Upper lobe of right lung (tissue), 1 donor: ENCODE data around the gene LBP. TPM values are rescaled to one million over a fixed set of nuclear protein-coding genes. Genes with fewer than 3 reads are reported as not detected.

Source experiments
- ATAC-seq: fragments of 200-7000 bp; cut with Tn5 transposase; one replicate; pipeline ENCODE4 v1.9.1; 2020; ENCODE audit warnings: mild to moderate bottlenecking, moderate library complexity
- DNase-seq: peaks from one replicate; pipeline ENCODE4 v3.0.0-alpha.2; 2020
- H3K27ac ChIP-seq: fragments of 200-600 bp; one replicate; pipeline ENCODE4 v1.8.0; 2022
- H3K27me3 ChIP-seq: fragments of 200-600 bp; one replicate; pipeline ENCODE4 v1.8.0; 2022; ENCODE audit warnings: mild to moderate bottlenecking
- H3K36me3 ChIP-seq: fragments of 200-600 bp; one replicate; pipeline ENCODE4 v1.8.0; 2022
- H3K4me1 ChIP-seq: fragments of 200-600 bp; one replicate; pipeline ENCODE4 v1.8.0; 2022
- H3K4me3 ChIP-seq: fragments of 200-600 bp; one replicate; pipeline ENCODE4 v1.8.0; 2022; ENCODE audit warnings: mild to moderate bottlenecking
- H3K9me3 ChIP-seq: fragments of 200-600 bp; one replicate; pipeline ENCODE4 v1.8.0; 2022
- CTCF ChIP-seq: fragments of 200-600 bp; IDR thresholded peaks from one replicate; pipeline ENCODE4 v1.8.0; 2022; ENCODE audit warnings: antibody characterized with exemption
- intact Hi-C: fragments of 100-400 bp; cut with DNase I; formaldehyde crosslinking; loops from one replicate; pipeline ENCODE4 v1.11.0; 2022
- total RNA-seq: library from RNA; stranded (reverse); fragmentation: NEBNext Ultra II Directional; extraction: Animal tissue kit (Norgen Biotek cat#: 25700); gene quantifications from one replicate; pipeline ENCODE4 v1.2.1, GENCODE V29; 2021
- donor health status: DM: no; HTN: yes; CAD: no; lungs with severe emphysema.

Gene LBP
- total RNA-seq, 1 donor from 2014 or later = 0.26 TPM

GRCh38 chr20:38321959-38322598 is 24.2 kb upstream of the LBP start:
- Histone ChIP-seq H3K4me1 (no peaks in the 10 kb centered on the region), H3K4me3 (no peak overlapping the region), H3K27ac (no peak overlapping the region), H3K9me3 (no peaks in the 10 kb centered on the region), H3K36me3 (no peaks in the 10 kb centered on the region), H3K27me3 (no peaks in the 10 kb centered on the region)
- peak; percentile 64 for TF ChIP-seq CTCF
- DNase-seq = no peak
- intact Hi-C loops = no loop called here
- ATAC-seq = peak; percentile 75

- Histone ChIP-seq H3K27me3 (no peaks in the 10 kb centered on the region), H3K36me3 (no peaks in the 10 kb centered on the region), H3K4me3 (no peak overlapping the region), H3K4me1 (no peaks in the 10 kb centered on the region), H3K9me3 (no peaks in the 10 kb centered on the region), H3K27ac (no peak overlapping the region)
- no peak for TF ChIP-seq CTCF
- intact Hi-C loops = no loop called here
- no peak for ATAC-seq
- DNase-seq = no peak
Measured at GRCh38 chr20:38324159-38324558, 22.1 kb upstream of the LBP start.

- DNase-seq (no peak), ATAC-seq (no peak)
- H3K27me3 ChIP-seq = no peaks in the 10 kb centered on the region
- intact Hi-C loops = no loop called here
- no peak overlapping the region for H3K4me3 ChIP-seq
- H3K36me3 ChIP-seq = no peaks in the 10 kb centered on the region
- no peaks in the 10 kb centered on the region for H3K9me3 ChIP-seq
- no peaks in the 10 kb centered on the region for H3K4me1 ChIP-seq
- no peak for TF ChIP-seq CTCF
- H3K27ac ChIP-seq = no peak overlapping the region
Measured at GRCh38 chr20:38325167-38325566, 21.1 kb upstream of the LBP start.

GRCh38 chr20:38325905-38326304 is 20.4 kb upstream of the LBP start:
- DNase-seq (no peak), ATAC-seq (no peak)
- no peak for TF ChIP-seq CTCF
- no peaks in the 10 kb centered on the region for H3K4me1 ChIP-seq
- no peak overlapping the region for H3K4me3 ChIP-seq
- no peaks in the 10 kb centered on the region for H3K27me3 ChIP-seq
- H3K27ac ChIP-seq = no peak overlapping the region
- H3K9me3 ChIP-seq = no peaks in the 10 kb centered on the region
- intact Hi-C loops = no loop called here
- H3K36me3 ChIP-seq = no peaks in the 10 kb centered on the region

GRCh38 chr20:38326309-38326708 is 20.0 kb upstream of the LBP start:
- Histone ChIP-seq H3K27ac (no peak overlapping the region), H3K9me3 (no peaks in the 10 kb centered on the region), H3K4me1 (no peaks in the 10 kb centered on the region), H3K36me3 (no peaks in the 10 kb centered on the region), H3K4me3 (no peak overlapping the region), H3K27me3 (no peaks in the 10 kb centered on the region)
- ATAC-seq (no peak), DNase-seq (no peak)
- intact Hi-C loops = no loop called here
- no peak for TF ChIP-seq CTCF

- no peak overlapping the region for H3K27ac ChIP-seq
- intact Hi-C loops = no loop called here
- DNase-seq (no peak), ATAC-seq (no peak)
- H3K4me1 ChIP-seq = no peaks in the 10 kb centered on the region
- no peaks in the 10 kb centered on the region for H3K9me3 ChIP-seq
- no peak overlapping the region for H3K4me3 ChIP-seq
- TF ChIP-seq CTCF = no peak
- no peaks in the 10 kb centered on the region for H3K36me3 ChIP-seq
- H3K27me3 ChIP-seq = no peaks in the 10 kb centered on the region
Measured at GRCh38 chr20:38330638-38331037, 15.6 kb upstream of the LBP start.
